ENCODE data around the gene CPSF4L.

The CPSF4L gene

DNA sequence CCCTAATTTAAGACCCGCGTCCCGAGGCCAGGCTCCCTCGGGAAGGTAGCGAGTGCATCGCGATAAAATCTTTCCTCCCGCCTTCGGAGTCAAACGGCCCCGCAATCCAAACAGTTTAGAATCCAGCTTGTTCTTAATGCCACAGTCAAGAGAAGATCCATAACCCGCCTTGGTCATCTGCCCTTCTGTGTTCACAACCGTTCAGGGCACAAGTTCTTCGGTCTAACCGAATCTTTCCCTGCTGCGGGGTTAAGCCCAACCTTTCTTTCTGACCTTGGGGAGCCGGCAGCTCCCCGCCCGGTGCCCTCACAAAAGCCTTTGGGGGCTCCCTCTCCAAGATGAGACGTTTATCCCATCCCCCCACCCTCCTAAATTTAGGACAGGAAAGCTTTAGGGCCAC is 30.3 kb downstream of the CPSF4L start:
- DNase-seq: no peak

DNA sequence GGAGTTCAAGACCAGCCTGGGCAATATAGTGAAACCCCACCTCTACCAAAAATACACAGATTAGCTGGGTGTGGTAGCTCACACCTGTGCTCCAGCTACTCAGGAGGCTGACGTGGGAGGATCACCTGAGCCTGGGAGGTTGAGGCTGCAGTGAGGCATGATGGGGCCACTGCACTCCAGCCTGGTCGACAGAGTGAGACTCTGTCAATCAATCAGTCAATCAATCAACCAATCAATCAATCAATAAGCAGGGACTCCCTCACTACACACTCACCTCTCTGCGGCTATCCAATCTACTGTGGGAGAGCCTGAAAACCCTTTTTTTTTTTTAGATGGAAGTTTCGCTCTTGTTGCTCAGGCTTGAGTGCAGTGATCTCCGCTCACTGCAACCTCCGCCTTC is 31.6 kb downstream of the CPSF4L start:
- no peak for DNase-seq

DNA sequence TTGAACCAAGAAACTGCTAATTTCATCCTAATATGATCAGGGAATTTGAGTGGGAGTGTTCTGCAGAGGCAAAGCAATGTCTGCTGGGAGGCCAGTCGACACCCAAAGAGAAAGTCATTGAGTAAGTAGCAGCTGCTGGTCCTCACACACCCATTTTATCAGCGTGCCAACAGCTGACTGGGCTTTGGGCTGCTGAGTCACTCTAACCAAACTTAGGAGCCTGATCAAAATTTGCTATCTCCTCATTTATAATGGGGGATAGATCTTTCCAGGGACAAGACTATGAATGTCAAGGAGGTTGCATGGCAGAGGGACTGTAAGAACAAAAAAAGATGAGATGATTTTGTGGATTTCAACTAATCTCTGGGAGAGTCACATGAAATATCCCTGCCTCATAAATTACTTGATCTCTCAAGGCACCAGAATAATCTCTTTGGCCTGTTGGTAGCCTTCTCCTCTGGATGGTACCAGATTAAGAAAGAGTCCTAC is 32.9 kb downstream of the CPSF4L start:
- DNase-seq: peak; percentile 30

DNA sequence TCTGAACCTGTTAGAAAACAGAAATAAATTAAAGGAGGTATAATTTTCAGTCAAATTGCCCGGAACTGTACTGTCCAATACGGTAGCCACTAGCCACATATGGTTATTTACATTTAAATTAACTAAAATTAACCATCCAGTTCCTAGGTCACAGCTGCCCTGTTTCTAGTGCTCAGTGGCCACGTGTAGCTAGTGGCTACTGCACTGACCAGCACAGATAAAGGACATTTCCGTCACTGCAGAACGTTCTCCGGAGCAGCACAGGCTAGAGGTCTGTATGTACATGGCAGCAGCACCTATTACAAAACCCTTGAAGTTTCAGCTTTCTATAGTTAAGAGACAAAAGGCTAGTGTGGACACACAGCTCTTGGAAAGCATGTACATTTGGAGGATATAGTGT is 33.7 kb downstream of the CPSF4L start:
- DNase-seq: no peak

GRCh38 chr17:73227379-73227778 is 34.3 kb downstream of the CPSF4L start:
- no peak for DNase-seq

- DNase-seq: no peak
These were observed 35.0 kb downstream of the CPSF4L start for GRCh38 chr17:73226556-73227172.

GRCh38 chr17:73224663-73225305 is 36.9 kb downstream of the CPSF4L start:
- DNase-seq: no peak

DNA sequence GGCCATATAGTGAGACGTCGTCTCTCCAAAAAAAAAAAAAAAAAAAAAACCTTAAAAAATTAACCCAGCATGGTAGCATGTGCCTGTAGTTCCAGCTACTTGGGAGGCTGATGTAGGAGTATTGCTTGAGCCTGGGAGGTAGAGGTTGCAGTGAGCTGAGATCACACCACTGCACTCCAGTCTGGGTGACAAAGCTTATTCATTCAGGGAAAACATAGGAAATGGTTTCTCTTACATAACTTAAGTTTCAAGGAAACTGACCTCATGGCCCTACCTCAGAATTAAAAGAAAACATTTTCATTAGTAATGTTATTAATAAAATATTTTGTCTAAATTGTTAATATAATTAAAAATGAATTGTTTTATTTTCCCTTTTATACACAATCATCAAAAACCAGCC is 37.4 kb downstream of the CPSF4L start:
- no peak for DNase-seq

DNA sequence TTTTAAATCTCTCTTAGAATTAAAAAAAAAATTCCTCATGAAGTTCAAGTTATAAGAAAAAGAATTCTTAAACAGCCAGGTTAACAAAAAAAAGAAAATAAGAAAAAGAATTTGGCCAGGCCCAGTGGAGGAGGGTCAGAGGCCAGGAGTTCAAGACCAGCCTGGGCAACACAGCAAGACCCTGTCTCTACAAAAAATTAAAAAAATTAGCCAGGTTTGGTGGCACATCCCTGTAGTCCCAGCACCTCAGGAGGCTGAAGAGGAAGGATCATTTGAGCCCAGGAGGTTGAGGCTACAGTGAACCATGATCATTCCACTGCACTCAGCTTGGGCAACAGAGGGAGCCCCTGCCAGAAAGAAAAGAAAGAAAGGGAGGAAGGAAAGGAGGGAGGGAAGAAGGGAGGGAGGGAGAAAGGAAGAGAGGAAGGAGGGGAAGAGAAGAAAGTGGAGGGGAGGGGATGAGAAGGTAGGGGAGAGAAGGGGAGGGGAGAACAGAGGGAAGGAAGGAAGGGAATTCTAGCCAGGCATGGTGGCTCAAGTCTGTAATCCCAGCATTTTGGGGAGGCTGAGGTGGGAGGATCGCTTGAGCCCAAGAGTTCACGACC is 38.0 kb downstream of the CPSF4L start:
- DNase-seq: no peak

- DNase-seq: no peak
These were observed 46.2 kb downstream of the CPSF4L start for GRCh38 chr17:73215447-73215846.

- no peak for DNase-seq
These were observed 46.8 kb downstream of the CPSF4L start for GRCh38 chr17:73214851-73215250.

DNA sequence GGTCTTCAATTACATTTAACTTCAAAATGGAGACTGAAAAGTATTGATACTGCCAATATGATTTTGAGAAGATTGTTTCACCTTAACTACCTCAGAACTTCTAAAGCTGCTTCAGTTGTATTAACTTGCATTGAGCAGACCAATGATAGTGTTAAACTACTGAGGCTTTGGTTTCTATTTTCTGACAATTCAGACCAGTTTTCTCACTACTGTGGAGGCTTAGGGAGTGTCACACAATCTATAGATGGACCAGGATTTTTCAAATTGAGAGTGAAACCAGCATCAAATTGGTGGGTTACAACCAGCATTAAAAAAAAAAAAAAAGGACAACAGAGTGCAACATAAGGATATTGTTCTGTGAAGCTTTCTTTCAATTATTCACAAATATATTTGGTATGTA is 47.7 kb downstream of the CPSF4L start:
- DNase-seq: no peak

DNA sequence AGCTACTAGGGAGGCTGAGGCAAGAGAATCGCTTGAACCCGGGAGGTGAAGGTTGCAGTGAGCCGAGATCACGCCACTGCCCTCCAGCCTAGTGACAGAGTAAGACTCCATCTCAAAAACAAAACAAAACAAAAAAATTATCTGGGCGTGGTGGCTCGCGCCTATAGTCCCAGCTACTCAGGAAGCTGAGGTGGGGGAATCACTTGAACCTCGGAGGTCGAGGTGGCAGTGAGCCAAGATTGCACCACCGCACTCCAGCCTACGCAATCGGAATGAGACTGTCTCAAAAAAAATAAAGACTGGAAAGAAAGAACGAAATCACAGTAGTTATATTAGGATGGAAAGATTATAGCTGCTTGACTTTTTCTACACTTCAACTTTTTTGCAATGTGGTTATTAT is 49.9 kb downstream of the CPSF4L start:
- peak; percentile 78 for DNase-seq

DNA sequence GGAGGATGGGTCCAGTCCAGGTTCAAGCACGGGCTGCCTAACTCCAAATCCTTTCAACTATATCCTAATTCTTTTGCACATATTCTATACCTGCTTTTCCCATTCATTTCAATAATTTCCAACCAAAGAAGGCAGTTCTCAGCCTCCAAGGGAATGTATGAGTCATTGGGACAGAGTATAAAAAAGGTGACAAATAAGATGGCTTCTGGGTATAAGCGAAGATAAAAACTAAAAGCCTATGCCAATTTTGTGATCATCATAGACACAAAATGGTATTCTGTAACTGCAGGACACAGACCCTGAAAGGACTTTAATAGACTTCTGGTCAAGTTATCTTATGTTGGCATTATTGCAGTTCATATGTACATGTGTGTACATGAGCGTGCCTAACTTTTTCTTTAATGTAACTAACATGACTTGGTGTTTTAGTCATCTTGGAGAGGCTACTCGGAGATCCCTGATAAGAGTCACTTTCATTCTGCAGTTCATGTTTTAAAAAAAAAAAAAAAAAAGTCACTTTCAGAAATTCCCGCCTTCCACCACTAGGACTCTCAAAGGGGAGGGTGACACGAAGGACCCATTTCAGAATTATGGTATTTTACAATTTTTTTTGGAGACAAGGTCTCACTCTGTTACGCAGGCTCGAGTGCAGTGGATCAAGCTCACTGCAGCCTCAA is 51.5 kb downstream of the CPSF4L start:
- no peak for DNase-seq

DNA sequence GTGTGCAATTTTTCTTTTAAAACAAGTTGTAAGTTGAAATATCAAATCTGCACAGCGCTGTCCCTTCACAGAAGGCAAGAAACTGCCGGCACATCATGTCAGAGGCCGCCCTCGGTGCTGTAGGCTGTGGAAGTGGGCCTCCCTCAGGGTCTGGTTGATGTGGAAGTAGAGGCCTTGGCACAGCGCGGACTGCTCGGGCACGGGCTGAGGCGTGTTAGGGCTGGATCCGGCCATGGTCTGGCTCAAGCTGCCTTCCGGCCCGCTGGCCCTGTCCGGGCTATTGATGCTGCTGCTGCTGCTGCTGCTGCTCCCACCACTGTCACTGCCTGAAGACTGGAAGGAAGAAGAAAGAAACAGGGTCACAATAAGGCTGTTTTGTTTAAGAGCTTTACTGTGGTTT is 52.2 kb downstream of the CPSF4L start:
- no peak for DNase-seq

DNA sequence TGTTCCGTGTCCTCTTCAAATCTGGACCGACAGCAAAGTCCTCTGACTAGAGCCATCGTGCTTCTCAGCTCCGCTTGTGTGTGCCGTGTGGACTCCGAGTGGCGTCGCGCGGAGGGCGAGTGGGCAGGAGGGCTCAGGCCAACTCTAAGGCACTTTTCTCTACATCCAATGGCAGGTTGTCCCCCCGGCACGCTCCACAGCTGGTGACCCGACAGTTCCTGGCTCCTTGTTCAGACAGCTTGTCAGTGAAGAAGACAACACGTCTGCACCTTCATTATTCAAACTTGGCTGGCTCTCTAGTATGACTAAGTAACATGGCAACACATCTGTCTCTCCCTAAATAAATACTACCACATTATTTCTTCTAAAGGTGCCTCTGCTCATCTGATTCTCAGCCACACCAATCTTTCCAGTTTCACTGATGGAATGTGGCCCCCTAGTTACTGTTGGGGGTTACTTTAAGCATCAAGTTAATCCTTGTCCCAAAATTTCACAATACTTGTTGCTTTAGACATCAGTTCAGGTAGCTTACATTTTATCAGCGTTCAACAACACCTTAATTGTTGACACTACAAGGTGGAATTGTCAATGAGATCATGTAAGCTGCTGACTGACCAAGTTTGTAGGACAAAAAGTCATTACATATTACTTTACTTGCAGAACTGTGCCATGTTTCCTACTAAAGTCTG is 53.4 kb downstream of the CPSF4L start:
- DNase-seq: no peak

DNA sequence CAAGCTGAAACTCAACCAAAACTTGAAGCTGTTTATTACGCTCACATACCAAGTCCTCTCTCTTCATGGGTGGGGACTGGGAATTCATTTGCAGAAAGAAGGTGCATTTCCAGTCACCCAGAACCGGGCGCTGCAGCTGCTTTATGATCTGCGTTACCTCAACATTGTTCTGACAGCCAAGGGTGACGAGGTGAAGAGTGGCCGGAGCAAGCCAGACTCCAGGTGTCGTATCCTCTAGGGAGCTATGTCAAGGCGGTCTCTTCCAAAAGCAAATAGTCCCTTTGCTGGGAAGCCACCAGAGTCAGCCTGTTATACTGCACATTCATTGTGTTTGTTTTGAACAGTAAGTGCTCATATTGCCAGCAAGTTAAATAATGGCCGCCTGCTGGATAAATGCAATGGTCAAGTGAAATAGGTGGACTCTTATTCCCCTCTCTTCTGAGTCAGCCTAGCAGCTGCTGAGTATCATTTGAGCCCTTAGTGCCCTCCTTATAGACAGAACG is 56.2 kb downstream of the CPSF4L start:
- no peak for DNase-seq

GRCh38 chr17:73203788-73204479 is 57.7 kb downstream of the CPSF4L start:
- DNase-seq: peak; percentile 36

GRCh38 chr17:73203135-73203787 is 58.4 kb downstream of the CPSF4L start:
- DNase-seq: no peak

- no peak for DNase-seq
These were observed 60.2 kb downstream of the CPSF4L start for GRCh38 chr17:73201215-73202069.

DNA sequence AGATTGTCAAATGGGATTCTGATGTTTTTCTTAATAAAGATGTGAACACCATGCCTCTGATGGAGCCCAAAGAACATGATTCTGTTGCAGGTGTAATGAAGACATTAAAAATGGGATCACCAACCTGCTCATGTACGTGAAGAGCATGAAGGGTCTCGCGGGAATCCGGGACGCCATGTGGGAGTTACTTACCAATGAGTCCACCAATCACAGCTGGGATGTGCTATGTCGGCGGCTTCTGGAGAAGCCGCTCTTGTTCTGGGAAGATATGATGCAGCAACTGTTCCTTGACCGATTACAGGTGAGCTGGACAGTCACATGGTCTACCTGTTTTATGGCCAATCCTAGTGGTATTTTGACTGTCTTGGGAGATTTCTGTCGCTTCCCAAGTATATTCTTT is 61.2 kb downstream of the CPSF4L start:
- DNase-seq: no peak
